ENCODE results near the gene TMEM165.

TMEM165 gene

DNA sequence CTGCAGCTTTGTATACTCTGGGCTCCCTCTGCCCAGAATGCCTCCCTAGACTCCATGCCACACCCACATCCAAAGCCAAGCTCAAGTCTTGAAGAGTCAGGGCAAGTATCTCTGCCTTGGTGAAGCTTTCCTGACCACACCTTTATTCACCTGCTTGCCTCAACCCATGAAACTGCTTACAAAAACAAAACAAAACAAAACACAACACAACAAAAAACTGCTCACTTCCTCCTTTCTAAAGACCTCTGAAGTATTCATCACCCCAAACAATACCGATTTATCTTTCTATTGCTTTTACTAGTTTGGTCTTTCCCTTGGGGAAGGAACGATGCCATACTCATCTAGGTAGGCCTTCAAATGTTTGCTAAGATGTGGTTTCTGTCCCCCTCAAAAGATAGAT is 45.0 kb downstream of the TMEM165 start:
- peaks cover 32% of the 10 kb centered on the region for H3K36me3 ChIP-seq (ENCODE audit: insufficient read depth, low read length)
- no peaks in the 10 kb centered on the region for H3K27me3 ChIP-seq (ENCODE audit: control insufficient read depth, insufficient read depth, low read length)
- peaks cover 3% of the 10 kb centered on the region for H3K4me1 ChIP-seq (ENCODE audit: control insufficient read depth, insufficient read depth, low read length)
- H3K4me2 ChIP-seq (ENCODE audit: low read length): no peak overlapping the region
- no peak overlapping the region for H3K4me3 ChIP-seq (ENCODE audit: low read length)
- no peak overlapping the region for H3K9ac ChIP-seq (ENCODE audit: low read depth, low read length)
- no peaks in the 10 kb centered on the region for H3K9me3 ChIP-seq (replicated peaks; ENCODE audit: low read length)

DNA sequence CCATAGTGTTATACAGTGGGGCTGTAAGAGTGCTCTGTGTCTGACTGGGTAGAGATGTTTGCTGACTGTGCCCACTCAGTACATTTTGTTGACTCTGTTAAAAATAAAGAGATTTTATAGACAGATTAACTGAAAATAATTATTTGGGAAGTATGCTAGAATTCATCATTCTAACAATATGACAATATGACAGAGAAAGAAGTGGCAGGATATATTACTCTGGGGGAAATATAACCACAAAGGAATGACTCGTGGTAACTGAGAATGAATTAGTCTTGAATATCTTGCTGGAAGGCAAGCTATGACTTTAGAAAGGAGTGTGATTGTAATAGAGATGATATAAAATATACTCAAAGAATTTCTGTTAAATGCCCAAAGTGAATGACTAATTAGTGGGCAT is 46.8 kb downstream of the TMEM165 start:
- no peaks in the 10 kb centered on the region for H3K27me3 ChIP-seq (ENCODE audit: control insufficient read depth, insufficient read depth, low read length)
- H3K4me1 ChIP-seq (ENCODE audit: control insufficient read depth, insufficient read depth, low read length): peaks cover 18% of the 10 kb centered on the region

DNA sequence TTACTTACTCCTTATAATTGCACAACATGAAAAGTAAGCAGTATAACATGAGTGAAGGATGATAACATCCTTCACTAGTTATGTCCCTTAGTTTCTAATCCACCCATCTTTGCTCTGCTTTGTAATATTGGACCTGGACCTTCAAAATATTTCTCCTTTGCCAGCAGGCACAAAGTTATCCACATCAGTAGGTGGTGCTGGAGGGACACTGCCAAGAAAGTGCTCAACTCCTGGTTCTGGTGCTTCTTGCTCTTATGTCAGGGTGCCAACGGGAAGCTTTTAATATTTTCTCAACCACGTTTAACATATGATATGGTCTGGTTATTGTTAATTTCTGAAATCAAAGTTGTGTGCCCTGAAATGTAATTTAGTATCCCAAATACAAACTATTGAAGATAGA is 49.1 kb downstream of the TMEM165 start:
- H3K9ac ChIP-seq (ENCODE audit: low read depth, low read length): no peak overlapping the region
- no peak overlapping the region for H3K4me2 ChIP-seq (ENCODE audit: low read length)
- peaks cover 24% of the 10 kb centered on the region for H3K4me1 ChIP-seq (ENCODE audit: control insufficient read depth, insufficient read depth, low read length)
- H3K9me3 ChIP-seq (replicated peaks; ENCODE audit: low read length): no peaks in the 10 kb centered on the region
- peaks cover 22% of the 10 kb centered on the region for H3K36me3 ChIP-seq (ENCODE audit: insufficient read depth, low read length)
- no peaks in the 10 kb centered on the region for H3K27me3 ChIP-seq (ENCODE audit: control insufficient read depth, insufficient read depth, low read length)
- H3K4me3 ChIP-seq (ENCODE audit: low read length): no peak overlapping the region

More for the DNA sequence above, 46.8 kb downstream of the TMEM165 start:
- no peak overlapping the region for H3K4me2 ChIP-seq (ENCODE audit: low read length)
- no peak overlapping the region for H3K9ac ChIP-seq (ENCODE audit: low read depth, low read length)
- no peaks in the 10 kb centered on the region for H3K9me3 ChIP-seq (replicated peaks; ENCODE audit: low read length)
- no peak overlapping the region for H3K4me3 ChIP-seq (ENCODE audit: low read length)
- peaks cover 22% of the 10 kb centered on the region for H3K36me3 ChIP-seq (ENCODE audit: insufficient read depth, low read length)

DNA sequence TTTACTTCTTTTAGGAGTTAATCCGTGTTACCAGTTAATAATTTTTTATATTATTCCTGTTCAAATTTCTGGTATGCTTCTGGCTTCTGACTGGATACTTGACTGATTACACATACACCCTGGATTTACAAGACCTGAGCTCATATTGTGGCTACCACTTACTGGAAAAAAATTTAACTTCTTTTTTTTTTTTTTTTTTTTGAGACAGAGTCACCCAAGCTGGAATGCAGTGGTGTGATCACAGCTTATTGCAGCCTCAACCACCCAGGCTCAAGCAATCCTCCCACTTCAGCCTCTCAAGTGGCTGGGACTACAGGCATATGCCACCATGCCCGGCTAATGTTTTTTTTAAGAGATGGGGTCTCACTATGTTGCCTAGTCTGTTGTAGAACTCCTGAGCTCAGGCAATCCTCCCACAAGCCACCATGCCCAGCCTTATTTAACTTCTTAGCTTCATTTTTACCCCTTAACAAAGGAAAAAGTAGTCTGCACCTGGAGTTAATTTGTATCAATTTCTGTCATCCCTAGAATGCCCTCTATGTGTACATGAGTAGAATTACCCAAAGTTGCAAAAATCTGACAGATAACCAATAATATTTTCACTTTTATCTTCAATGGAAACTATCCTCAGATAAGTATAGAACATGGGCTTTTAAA is 50.3 kb downstream of the TMEM165 start:
- Histone ChIP-seq H3K4me1 (ENCODE audit: control insufficient read depth, insufficient read depth, low read length) (peaks cover 24% of the 10 kb centered on the region), H3K9me3 (replicated peaks; ENCODE audit: low read length) (no peaks in the 10 kb centered on the region), H3K36me3 (ENCODE audit: insufficient read depth, low read length) (peaks cover 22% of the 10 kb centered on the region), H3K9ac (ENCODE audit: low read depth, low read length) (no peak overlapping the region), H3K4me3 (ENCODE audit: low read length) (no peak overlapping the region), H3K4me2 (ENCODE audit: low read length) (peak overlapping the region; percentile 16), H3K27me3 (ENCODE audit: control insufficient read depth, insufficient read depth, low read length) (no peaks in the 10 kb centered on the region)

DNA sequence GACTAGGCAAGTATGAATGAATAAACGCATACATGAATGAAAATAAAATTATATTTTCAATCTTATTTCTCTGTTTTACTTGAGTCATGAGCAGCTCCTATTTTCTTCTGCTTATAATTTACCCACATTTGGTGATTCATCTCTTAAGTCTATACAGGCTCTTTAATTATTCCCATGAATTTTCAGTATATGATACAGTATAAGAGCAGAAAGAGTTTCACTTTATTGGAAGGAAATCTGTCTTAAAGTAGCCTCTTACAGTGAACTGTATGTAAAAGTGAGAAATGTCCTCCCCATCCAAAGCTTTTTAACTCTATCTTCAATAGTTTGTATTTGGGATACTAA is 50.8 kb downstream of the TMEM165 start:
- Histone ChIP-seq H3K36me3 (ENCODE audit: insufficient read depth, low read length) (peaks cover 27% of the 10 kb centered on the region), H3K27me3 (ENCODE audit: control insufficient read depth, insufficient read depth, low read length) (no peaks in the 10 kb centered on the region), H3K4me3 (ENCODE audit: low read length) (no peak overlapping the region), H3K9ac (ENCODE audit: low read depth, low read length) (no peak overlapping the region), H3K9me3 (replicated peaks; ENCODE audit: low read length) (no peaks in the 10 kb centered on the region), H3K4me2 (ENCODE audit: low read length) (no peak overlapping the region), H3K4me1 (ENCODE audit: control insufficient read depth, insufficient read depth, low read length) (peaks cover 24% of the 10 kb centered on the region)

DNA sequence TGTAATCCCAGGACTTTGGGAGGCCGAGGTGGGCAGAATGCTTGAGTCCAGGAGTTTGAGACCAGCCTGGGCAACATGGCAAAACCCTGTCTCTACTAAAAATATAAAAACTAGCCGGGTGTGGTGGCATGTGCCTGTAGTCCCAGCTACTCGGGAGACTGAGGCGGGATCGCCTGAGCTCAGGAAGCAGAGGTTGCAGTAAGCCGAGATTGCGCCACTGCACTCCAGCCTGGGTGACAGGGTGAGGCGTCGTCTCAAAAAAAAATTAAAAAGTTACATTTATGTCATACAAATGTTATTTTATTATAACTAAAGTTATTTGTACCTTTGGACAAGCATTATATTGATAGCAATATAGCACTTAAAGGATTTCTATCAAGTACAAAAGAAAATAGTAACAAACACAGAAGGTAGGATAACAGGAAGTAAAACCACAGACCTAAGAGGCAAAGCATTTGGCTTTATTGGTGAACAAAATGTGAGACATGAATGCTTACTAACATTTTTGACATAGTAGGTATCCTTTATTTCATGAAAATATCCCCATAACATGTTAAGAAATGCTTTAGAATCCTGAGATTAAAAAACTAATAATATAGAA is 51.5 kb downstream of the TMEM165 start:
- Histone ChIP-seq H3K9me3 (replicated peaks; ENCODE audit: low read length) (no peaks in the 10 kb centered on the region), H3K4me2 (ENCODE audit: low read length) (no peak overlapping the region), H3K4me1 (ENCODE audit: control insufficient read depth, insufficient read depth, low read length) (peaks cover 24% of the 10 kb centered on the region), H3K9ac (ENCODE audit: low read depth, low read length) (no peak overlapping the region), H3K27me3 (ENCODE audit: control insufficient read depth, insufficient read depth, low read length) (no peaks in the 10 kb centered on the region), H3K4me3 (ENCODE audit: low read length) (no peak overlapping the region), H3K36me3 (ENCODE audit: insufficient read depth, low read length) (peaks cover 32% of the 10 kb centered on the region)

DNA sequence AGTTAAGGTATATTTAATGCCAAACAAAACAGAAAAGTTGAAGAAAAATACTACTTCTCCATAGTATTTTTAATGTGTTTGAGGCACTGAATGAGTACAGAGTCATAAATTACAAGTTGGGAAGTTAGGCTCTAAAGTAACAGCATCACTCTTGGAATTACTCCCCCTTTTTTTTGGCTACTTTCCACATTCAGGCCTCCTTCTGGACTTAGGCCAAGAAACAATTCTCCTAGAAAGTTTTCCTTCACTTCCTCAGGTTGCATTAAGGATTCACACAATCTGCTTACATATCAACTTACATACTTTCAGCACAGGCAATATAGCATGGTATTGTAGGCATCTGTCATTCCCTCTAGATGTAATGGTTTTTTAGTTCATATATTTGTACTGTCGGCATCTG is 52.1 kb downstream of the TMEM165 start:
- no peaks in the 10 kb centered on the region for H3K27me3 ChIP-seq (ENCODE audit: control insufficient read depth, insufficient read depth, low read length)
- H3K9me3 ChIP-seq (replicated peaks; ENCODE audit: low read length): no peaks in the 10 kb centered on the region
- H3K4me2 ChIP-seq (ENCODE audit: low read length): no peak overlapping the region
- no peak overlapping the region for H3K9ac ChIP-seq (ENCODE audit: low read depth, low read length)
- H3K4me3 ChIP-seq (ENCODE audit: low read length): no peak overlapping the region
- peaks cover 24% of the 10 kb centered on the region for H3K4me1 ChIP-seq (ENCODE audit: control insufficient read depth, insufficient read depth, low read length)
- H3K36me3 ChIP-seq (ENCODE audit: insufficient read depth, low read length): peaks cover 31% of the 10 kb centered on the region

DNA sequence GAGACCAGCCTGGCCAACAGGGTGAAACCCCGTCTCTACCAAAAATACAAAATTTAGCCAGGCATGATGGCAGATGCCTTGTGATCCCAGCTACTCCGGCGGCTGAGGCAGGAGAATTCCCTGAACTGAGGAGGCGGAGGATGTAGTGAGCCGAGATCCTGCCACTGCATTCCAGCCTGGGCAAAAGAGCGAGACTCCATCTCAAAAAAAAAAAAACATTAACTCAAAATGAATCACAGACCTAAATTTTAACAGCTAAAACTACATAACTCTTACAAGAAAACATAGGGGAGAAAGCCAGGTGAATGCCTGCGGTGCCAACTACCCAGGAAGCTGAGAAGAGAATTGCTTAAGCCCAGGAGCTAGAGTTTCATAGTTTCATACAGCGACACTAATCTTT is 54.8 kb downstream of the TMEM165 start:
- H3K9me3 ChIP-seq (replicated peaks; ENCODE audit: low read length): no peaks in the 10 kb centered on the region
- H3K4me2 ChIP-seq (ENCODE audit: low read length): no peak overlapping the region
- H3K4me3 ChIP-seq (ENCODE audit: low read length): no peak overlapping the region
- H3K9ac ChIP-seq (ENCODE audit: low read depth, low read length): no peak overlapping the region
- H3K36me3 ChIP-seq (ENCODE audit: insufficient read depth, low read length): peaks cover 26% of the 10 kb centered on the region
- no peaks in the 10 kb centered on the region for H3K27me3 ChIP-seq (ENCODE audit: control insufficient read depth, insufficient read depth, low read length)
- H3K4me1 ChIP-seq (ENCODE audit: control insufficient read depth, insufficient read depth, low read length): peaks cover 23% of the 10 kb centered on the region

DNA sequence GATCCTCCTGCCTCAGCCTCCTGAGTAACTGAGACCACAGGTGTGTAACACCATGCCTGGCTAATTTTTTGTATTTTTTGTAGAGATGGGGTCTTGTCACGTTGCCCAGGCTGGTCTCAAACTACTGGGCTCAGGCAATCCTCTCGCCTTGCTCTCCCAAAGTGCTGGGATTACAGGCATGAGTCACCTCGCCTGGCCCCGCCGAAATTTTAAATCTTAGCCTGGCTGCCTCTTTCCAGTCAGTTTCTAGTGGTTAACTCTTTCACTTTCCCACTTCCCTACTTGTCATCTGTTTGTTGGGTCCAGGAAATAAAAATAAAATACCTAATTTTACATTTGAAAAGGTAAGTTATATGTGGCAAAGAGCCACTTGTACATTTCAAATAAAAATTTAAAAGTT is 62.4 kb downstream of the TMEM165 start:
- Histone ChIP-seq H3K9me3 (replicated peaks; ENCODE audit: low read length) (no peaks in the 10 kb centered on the region), H3K9ac (ENCODE audit: low read depth, low read length) (peak overlapping the region; percentile 44), H3K4me2 (ENCODE audit: low read length) (peak overlapping the region; percentile 73), H3K36me3 (ENCODE audit: insufficient read depth, low read length) (peaks cover 22% of the 10 kb centered on the region), H3K27me3 (ENCODE audit: control insufficient read depth, insufficient read depth, low read length) (no peaks in the 10 kb centered on the region), H3K4me3 (ENCODE audit: low read length) (peak overlapping the region; percentile 41), H3K4me1 (ENCODE audit: control insufficient read depth, insufficient read depth, low read length) (peaks cover 16% of the 10 kb centered on the region)

DNA sequence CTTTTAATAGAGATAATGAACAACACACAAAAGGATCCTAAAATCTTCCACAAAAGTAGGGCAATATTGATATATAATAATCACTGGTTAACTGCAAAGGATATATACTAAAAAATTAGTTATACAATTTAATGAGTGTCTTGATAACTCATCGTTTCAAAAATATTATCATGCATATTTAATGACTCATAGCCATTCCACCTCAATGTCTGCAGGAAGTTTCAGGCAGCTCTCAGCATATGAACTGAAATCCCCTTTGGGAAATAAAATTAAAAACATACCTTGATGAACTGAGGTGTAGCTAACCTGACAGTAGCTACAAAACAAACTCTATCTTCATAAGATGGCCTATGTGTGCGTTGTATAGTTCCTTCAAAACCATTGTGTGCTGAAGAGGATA is 62.9 kb downstream of the TMEM165 start:
- H3K4me1 ChIP-seq (ENCODE audit: control insufficient read depth, insufficient read depth, low read length): peaks cover 16% of the 10 kb centered on the region
- H3K4me3 ChIP-seq (ENCODE audit: low read length): peak overlapping the region; percentile 41
- peaks cover 22% of the 10 kb centered on the region for H3K36me3 ChIP-seq (ENCODE audit: insufficient read depth, low read length)
- no peaks in the 10 kb centered on the region for H3K27me3 ChIP-seq (ENCODE audit: control insufficient read depth, insufficient read depth, low read length)
- H3K9ac ChIP-seq (ENCODE audit: low read depth, low read length): peak overlapping the region; percentile 44
- peak overlapping the region; percentile 73 for H3K4me2 ChIP-seq (ENCODE audit: low read length)
- H3K9me3 ChIP-seq (replicated peaks; ENCODE audit: low read length): no peaks in the 10 kb centered on the region

DNA sequence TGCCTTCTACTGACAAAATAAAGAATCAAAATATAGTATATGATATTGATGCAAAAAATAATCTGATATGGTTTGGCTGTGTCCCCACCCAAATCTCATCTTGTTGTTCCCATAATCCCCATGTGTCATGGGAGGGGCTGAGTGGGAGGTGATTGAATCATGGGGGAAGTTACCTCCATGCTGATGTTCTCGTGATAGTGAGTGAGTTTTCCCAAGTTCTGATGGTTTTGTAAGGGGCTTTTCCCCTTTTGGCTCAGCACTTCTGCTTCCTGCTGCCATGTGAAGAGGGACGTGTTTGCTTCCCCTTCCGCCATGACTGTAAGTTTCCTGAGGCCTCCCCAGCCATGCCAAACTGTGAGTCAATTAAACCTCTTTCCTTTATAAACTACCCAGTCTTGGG is 70.2 kb downstream of the TMEM165 start:
- Histone ChIP-seq H3K4me3 (ENCODE audit: low read length) (no peak overlapping the region), H3K4me1 (ENCODE audit: control insufficient read depth, insufficient read depth, low read length) (no peaks in the 10 kb centered on the region), H3K36me3 (ENCODE audit: insufficient read depth, low read length) (peaks cover 50% of the 10 kb centered on the region), H3K9me3 (replicated peaks; ENCODE audit: low read length) (no peaks in the 10 kb centered on the region), H3K27me3 (ENCODE audit: control insufficient read depth, insufficient read depth, low read length) (no peaks in the 10 kb centered on the region), H3K9ac (ENCODE audit: low read depth, low read length) (no peak overlapping the region), H3K4me2 (ENCODE audit: low read length) (no peak overlapping the region)

DNA sequence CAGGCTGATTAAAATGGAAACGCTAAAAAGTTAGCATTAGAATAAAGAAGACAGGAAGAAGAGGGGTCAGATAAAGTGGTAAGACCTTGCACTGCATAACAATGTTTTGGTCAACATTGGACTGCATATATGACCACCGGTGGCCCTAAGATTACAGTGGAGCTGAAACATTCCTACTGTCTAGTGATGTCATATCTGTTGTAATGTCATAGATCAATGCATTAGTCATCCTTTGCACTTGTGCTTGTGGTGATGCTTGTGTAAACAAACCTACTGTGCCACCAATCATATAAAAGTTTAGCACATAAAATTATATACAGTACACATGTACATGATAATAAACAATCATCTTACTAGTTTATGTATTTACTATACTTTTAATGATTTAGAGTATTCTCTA is 73.0 kb downstream of the TMEM165 start:
- H3K9ac ChIP-seq (ENCODE audit: low read depth, low read length): no peak overlapping the region
- H3K4me3 ChIP-seq (ENCODE audit: low read length): no peak overlapping the region
- H3K9me3 ChIP-seq (replicated peaks; ENCODE audit: low read length): no peaks in the 10 kb centered on the region
- no peak overlapping the region for H3K4me2 ChIP-seq (ENCODE audit: low read length)
- H3K4me1 ChIP-seq (ENCODE audit: control insufficient read depth, insufficient read depth, low read length): no peaks in the 10 kb centered on the region
- no peaks in the 10 kb centered on the region for H3K27me3 ChIP-seq (ENCODE audit: control insufficient read depth, insufficient read depth, low read length)
- H3K36me3 ChIP-seq (ENCODE audit: insufficient read depth, low read length): peaks cover 45% of the 10 kb centered on the region

Measured in skeletal muscle satellite cell (primary cell).